Tibial artery (tissue), 4 donors: Measurements from ENCODE around the gene MTHFD1.

Experiments
- DNase-seq, 2 donors: peaks; one replicate each; pipeline ENCODE4 v3.0.0-alpha.2; 2019
- H3K27ac ChIP-seq, 2 donors: fragments of 200-600 bp; sonication (generic) in 1 of 2; 1 replicate in 1 of 2; 2 replicates in 1 of 2; pipeline ENCODE4 v1.5.1; 2018 to 2019; ENCODE audit warnings: mild to moderate bottlenecking in 1 of 2
- H3K27me3 ChIP-seq, 2 donors: fragments of 200-600 bp; sonication (generic) in 1 of 2; one replicate each; pipeline versions ENCODE4 v1.5.1 to v1.6.0; 2016 to 2019
- H3K36me3 ChIP-seq, 3 donors: fragments of 200-600 bp; sonication (generic) in 2 of 3; one replicate each; pipeline ENCODE4 v1.5.1; 2016 to 2019; ENCODE audit warnings: mild to moderate bottlenecking in 2 of 3
- H3K4me1 ChIP-seq, 4 donors: fragments of 200-600 bp; sonication (generic) in 2 of 4; 1 replicate in 3 of 4; 2 replicates in 1 of 4; pipeline ENCODE4 v1.5.1; 2016 to 2019
- H3K4me3 ChIP-seq, 2 donors: fragments of 200-600 bp; sonication (generic) in 1 of 2; 1 replicate in 1 of 2; 2 replicates in 1 of 2; pipeline ENCODE4 v1.5.1; 2018 to 2019; ENCODE audit warnings: mild to moderate bottlenecking in 2 of 2
- H3K9me3 ChIP-seq, 3 donors: fragments of 200-600 bp; sonication (generic) in 1 of 3; one replicate each; pipeline ENCODE4 v1.5.1; 2016 to 2019
- intact Hi-C: fragments of 100-400 bp; cut with DNase I; formaldehyde crosslinking; loops from one replicate; pipeline ENCODE4 v1.15.0; 2023; ENCODE audit warnings: low total_unique reads
- TF ChIP-seq, protein P1 (sequence below), 2 experiments: fragments of 200-600 bp in 1 of 2; fragments of 450-650 bp in 1 of 2; IDR thresholded peaks; one replicate each; pipeline ENCODE4 v1.5.1; 2017 to 2019; ENCODE audit warnings: antibody characterized with exemption in 2 of 2, mild to moderate bottlenecking in 1 of 2, moderate library complexity in 1 of 2

Gene MTHFD1

DNA sequence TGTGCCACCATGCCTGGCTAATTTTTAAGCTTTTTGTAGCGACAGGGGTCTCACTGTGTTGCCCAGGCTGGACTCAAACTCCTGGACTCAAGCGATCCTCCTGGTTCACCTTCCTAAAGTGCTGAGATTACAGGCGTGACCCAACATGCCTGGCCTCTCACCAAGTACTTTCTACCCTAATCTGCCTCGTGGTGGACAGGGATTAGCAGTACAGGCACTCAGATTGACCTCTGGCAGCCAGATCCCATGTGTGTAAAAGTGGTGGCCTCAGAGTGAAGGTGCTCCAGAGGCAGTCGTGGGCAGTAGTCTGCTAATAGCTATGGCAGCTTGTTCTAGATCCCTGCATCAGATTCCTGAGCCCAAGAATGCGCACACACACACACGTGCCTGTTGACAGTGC, 30.9 kb downstream of the MTHFD1 start:
- TF ChIP-seq, protein P1, sequence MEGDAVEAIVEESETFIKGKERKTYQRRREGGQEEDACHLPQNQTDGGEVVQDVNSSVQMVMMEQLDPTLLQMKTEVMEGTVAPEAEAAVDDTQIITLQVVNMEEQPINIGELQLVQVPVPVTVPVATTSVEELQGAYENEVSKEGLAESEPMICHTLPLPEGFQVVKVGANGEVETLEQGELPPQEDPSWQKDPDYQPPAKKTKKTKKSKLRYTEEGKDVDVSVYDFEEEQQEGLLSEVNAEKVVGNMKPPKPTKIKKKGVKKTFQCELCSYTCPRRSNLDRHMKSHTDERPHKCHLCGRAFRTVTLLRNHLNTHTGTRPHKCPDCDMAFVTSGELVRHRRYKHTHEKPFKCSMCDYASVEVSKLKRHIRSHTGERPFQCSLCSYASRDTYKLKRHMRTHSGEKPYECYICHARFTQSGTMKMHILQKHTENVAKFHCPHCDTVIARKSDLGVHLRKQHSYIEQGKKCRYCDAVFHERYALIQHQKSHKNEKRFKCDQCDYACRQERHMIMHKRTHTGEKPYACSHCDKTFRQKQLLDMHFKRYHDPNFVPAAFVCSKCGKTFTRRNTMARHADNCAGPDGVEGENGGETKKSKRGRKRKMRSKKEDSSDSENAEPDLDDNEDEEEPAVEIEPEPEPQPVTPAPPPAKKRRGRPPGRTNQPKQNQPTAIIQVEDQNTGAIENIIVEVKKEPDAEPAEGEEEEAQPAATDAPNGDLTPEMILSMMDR (IDR thresholded peaks at IDR 0.05), result no peak
- Histone ChIP-seq H3K36me3 (peaks cover 56 to 95% (median 64%) of the 10 kb centered on the region in 3 donors), H3K27ac (no peak overlapping the region), H3K27me3 (no peaks in the 10 kb centered on the region), H3K9me3 (no peaks in the 10 kb centered on the region), H3K4me1 (no peaks in the 10 kb centered on the region), H3K4me3 (no peak overlapping the region)
- intact Hi-C loops, result no loop called here
- no peak for DNase-seq

DNA sequence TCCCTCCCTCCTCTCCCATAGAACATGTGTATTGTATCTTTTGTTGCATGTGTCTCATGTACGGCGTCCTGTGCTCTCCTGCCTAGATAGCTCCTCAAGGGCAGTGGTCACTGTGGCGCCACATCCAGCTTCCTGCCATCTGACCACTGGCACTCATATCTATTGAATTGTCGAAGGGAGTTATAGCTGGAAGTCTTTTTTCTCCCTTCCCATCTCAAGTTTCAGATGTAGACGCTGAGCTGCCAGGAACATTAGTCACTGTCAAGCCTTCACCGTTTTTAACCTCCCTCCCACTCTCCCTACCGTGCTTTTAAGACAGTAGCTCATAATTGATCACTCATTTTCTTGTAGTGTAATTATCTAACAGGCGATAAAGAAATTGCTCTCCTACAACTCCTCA, 33.0 kb downstream of the MTHFD1 start:
- Histone ChIP-seq H3K27me3 (no peaks in the 10 kb centered on the region), H3K9me3 (no peaks in the 10 kb centered on the region), H3K4me1 (no peaks in the 10 kb centered on the region), H3K27ac (no peak overlapping the region), H3K4me3 (no peak overlapping the region), H3K36me3 (peaks cover 64 to 99% (median 64%) of the 10 kb centered on the region in 3 donors)
- TF ChIP-seq, protein P1 (IDR thresholded peaks at IDR 0.05), result no peak
- no peak for DNase-seq
- intact Hi-C loops, result no loop called here

DNA sequence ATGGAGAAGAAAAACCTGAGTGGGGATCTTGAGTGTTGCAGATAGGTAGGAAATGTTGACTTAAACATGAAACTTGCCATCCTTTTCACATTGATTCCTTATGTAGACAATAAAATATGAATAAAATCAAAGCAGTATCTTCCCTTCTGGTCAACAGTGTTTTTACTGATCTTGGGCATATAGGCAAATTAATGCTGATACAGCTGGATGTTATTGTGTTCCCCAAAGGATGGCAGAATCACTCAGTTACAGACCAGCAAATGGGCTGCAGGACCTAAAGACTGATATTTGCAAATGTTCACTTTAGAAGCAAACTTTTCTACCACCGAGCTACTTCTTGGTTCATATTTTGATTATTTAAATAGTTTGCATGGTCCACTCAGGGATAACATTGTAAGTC, 33.9 kb downstream of the MTHFD1 start:
- Histone ChIP-seq H3K27ac (no peak overlapping the region), H3K27me3 (no peaks in the 10 kb centered on the region), H3K4me1 (no peaks in the 10 kb centered on the region), H3K36me3 (peaks cover 64 to 99% (median 65%) of the 10 kb centered on the region in 3 donors), H3K4me3 (no peak overlapping the region), H3K9me3 (no peaks in the 10 kb centered on the region)
- DNase-seq, result no peak
- intact Hi-C loops, result no loop called here
- TF ChIP-seq, protein P1 (IDR thresholded peaks at IDR 0.05), result no peak

DNA sequence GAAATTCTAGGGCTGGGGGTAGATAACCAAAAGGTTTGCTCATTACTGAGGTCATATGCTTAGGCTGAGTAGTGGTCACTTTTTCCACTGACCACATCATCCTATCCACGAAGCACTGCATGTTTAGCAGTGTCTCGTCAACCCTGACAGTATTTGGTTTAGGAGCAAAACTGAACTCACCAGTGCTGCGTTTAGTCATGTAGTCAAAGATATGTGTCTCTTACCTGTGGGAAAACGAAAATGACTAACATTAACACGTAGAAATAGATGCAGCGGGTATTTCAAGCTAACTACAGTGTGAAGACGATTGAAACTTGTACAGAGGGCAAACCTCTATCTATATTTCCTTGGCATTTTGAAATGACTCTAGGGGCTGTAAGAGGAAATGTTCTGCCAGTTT, 34.6 kb downstream of the MTHFD1 start:
- no peak overlapping the region for H3K27ac ChIP-seq
- H3K4me1 ChIP-seq, result no peaks in the 10 kb centered on the region
- H3K4me3 ChIP-seq, result no peak overlapping the region
- no peak for DNase-seq
- H3K27me3 ChIP-seq, result no peaks in the 10 kb centered on the region
- TF ChIP-seq, protein P1 (IDR thresholded peaks at IDR 0.05), result no peak
- no peaks in the 10 kb centered on the region for H3K9me3 ChIP-seq
- peaks cover 66 to 99% (median 67%) of the 10 kb centered on the region in 3 donors for H3K36me3 ChIP-seq
- intact Hi-C loops, result no loop called here

DNA sequence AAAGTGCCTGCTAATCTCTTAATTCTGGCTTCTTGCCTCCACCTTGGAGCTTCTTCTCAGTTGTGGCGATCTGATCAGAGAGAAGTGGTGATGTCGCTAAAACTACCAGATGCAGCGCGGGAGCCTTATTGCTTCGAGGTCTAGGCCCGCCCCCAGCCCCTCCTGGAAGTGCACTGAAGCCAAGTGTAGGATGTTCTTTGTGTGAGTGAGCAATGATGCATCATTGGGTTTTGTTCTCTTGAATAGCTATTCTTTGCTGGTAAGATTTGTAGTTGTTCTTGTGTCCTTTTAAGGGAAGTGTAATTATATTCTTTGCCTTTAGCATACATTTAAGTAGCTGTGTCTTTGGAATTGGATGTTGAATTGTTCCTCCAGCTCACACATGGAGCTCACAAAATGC, 35.8 kb downstream of the MTHFD1 start:
- intact Hi-C loops, result no loop called here
- DNase-seq, result no peak
- Histone ChIP-seq H3K27ac (no peak overlapping the region), H3K36me3 (peaks cover 64 to 100% (median 64%) of the 10 kb centered on the region in 3 donors), H3K4me3 (no peak overlapping the region), H3K27me3 (no peaks in the 10 kb centered on the region), H3K9me3 (no peaks in the 10 kb centered on the region), H3K4me1 (no peaks in the 10 kb centered on the region)
- TF ChIP-seq, protein P1 (IDR thresholded peaks at IDR 0.05), result no peak

DNA sequence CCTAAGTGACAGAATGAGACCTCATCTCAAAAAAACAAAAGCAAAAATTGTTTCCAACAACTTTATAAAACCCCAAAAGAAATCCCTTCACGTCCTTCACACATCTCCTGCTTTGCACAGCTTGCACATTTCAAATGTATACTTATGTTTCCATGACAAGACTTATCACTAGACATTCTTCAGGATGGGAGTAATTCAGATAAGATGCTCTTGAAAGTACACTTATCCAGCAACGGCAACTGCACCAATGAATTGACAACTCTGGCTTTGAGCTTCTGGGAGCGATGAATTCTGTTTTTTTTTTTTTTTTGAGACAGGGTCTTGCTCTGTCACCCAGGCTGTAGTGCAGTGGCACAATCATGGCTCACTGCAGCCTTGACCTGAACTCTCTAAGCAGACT, 46.4 kb downstream of the MTHFD1 start:
- no peaks in the 10 kb centered on the region for H3K9me3 ChIP-seq
- no peak overlapping the region for H3K4me3 ChIP-seq
- TF ChIP-seq, protein P1 (IDR thresholded peaks at IDR 0.05), result no peak
- H3K36me3 ChIP-seq, result peaks cover 47 to 71% (median 48%) of the 10 kb centered on the region in 3 donors
- H3K27ac ChIP-seq, result no peak overlapping the region
- H3K4me1 ChIP-seq, result peaks cover 0 to 25% (median 8%) of the 10 kb centered on the region in 4 donors
- intact Hi-C loops, result loop anchor here (5.0 kb wide), 1 partner anchor 43 kb away; no protein-coding TSS in a partner anchor
- no peaks in the 10 kb centered on the region for H3K27me3 ChIP-seq
- no peak for DNase-seq
